Activated CD4-positive, CD25-positive, alpha-beta regulatory T cell treated with anti-CD3 and anti-CD28 coated beads, Interleukin-2, amount 50 U/mL, for 16 hours (primary cell): Measurements from ENCODE around the gene EFNA3.

Experiments
- DNase-seq: peaks from one replicate; pipeline ENCODE4 v3.0.0-alpha.2; 2020; ENCODE audit warnings: low read depth, low spot score

The EFNA3 gene

DNA sequence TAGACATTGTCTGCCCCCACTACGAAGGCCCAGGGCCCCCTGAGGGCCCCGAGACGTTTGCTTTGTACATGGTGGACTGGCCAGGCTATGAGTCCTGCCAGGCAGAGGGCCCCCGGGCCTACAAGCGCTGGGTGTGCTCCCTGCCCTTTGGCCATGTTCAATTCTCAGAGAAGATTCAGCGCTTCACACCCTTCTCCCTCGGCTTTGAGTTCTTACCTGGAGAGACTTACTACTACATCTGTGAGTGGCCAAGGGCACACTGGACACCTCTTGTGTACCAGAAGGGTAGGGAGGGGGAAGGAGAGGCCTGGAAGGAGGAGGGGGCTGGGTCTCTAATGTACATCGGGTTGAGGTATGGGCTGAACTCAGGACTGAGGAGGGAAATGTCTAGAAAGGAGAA, 11.9 kb upstream of the EFNA3 start:
- no peak for DNase-seq

DNA sequence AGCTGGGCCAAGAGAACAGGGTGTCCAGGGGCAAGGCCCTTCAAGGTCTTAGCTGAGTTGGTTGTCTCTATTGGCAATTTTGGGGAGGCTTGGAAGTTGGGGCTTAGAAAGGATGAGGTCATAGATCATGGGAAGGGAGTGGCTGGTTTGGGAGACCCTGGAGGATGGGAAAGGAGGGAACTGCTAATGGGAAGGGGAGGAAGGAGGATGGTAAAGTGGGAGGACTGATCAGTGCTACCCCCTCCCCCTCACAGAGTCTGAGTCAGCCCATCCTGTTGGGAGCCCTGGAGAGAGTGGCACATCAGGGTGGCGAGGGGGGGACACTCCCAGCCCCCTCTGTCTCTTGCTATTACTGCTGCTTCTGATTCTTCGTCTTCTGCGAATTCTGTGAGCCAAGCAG, 10.0 kb upstream of the EFNA3 start:
- DNase-seq = no peak

GRCh38 chr1:155069551-155070157, 9.0 kb upstream of the EFNA3 start:
- no peak for DNase-seq

DNA sequence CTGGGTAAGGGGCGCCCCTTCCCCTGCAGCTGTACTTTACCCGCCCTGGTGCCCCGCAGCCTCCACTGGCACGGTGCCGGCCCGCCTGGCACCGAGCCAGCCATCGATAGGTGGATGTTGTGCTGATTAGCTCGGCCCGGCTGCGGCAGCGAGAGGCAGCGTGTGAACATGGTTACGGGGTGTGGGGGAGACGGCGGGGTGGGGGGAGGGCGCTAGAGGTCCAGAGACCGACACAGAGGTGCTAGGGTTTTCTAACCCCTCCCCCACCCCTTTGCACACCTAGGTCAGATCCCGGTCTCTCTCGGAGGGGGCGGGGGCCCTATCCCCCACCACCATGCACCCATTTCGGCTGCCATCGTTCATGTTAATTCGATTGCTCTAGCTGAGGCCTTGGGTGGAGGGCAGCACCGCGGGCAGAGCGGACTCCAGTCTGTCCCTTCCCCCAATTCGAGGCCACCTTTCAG, 8.4 kb upstream of the EFNA3 start:
- no peak for DNase-seq

DNA sequence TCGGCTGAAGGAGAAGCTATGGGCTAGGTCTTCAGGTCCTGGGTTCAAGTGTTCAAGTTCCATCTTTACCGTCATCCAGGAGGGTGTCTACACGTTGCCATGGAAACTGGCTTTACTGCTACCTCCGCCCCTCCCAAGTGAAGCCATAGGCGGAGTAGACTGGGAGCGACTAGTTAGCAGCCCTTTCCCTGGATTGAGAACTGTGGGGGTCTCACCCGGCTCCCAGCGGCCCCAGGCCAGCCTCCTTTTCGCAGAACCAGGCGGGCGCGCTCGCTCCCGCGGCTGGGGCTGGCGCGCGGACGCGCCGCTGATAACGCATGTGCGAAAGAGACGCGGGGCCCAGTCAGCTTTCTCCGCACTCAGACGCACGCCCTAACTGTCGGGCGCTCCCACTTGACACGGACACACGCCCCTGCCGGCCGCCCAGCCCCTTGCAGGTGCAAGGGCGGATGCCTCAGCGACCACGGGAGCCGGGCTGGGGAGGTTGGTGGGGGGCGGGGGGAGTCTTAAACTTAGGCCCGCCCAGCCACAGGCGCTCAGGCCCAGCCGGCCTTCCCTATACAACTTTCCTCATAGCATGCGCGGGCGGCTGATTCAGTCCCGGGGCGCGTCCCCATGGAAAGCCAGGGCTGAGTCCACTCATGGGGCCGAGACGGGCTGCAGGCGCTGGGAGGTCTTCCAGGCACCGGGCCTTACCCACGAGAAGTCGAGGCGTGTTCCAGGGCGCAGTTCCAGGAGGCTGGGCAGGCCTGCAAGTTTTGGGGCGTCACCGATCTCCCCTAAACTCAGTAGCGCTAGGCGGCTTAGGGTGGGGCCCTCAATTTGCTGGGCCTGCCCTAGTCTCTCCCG, 7.7 kb upstream of the EFNA3 start:
- DNase-seq = peak; percentile 40

DNA sequence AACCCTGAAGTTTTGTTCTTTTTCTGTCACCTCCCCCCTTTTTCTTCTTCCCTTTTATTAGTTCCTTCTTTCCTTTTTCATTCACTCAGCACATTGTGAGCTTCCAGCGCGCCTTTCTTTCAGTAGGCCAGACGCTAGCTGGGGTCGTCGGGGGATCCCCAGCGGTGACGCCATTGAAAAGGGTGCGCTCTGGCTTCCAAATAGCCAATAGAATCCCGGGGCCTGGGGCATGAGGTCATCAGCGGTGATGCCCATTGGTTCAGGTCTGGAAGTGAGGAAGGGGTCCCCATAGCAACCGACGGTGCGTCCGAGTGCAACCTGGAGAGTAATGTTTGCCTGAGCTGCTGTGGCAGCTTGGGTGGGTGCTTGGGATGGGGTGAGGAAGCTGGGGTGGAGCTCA, 6.9 kb upstream of the EFNA3 start:
- DNase-seq = no peak

DNA sequence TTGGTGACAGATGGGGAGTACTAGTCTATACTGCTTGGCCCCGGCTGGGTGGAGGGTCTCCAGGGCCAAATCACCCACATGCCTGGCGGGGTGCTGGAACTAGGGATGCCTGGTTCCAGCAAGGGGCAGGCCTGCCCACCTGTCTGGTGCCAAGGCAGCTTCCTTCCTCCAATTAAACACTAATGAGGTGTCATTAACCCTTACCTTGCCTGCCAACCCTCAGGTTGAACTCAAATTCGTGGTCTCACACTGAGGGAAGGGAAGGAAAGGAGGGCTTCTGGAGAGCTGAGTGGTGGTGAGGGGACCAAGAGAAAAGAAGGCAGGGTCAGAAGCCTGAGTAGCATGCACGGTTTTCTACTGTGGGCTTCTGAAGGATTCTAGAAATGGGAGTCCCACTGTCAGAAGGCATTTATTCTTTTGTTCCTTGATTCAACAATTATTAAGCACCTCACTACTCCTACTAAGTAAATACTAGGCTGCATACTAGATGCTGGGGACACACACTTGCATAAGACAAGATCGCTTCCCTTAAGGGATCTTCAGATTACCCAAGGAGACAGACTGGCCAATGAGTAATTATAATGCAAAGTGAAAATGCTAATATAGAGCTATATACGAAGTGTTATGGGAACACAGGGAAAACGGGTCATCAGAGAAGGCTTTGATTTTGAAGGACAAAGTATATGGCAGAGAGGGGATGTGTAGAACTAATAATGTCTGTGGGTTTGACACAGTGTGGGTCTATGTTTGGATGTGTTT, 5.9 kb upstream of the EFNA3 start:
- no peak for DNase-seq

DNA sequence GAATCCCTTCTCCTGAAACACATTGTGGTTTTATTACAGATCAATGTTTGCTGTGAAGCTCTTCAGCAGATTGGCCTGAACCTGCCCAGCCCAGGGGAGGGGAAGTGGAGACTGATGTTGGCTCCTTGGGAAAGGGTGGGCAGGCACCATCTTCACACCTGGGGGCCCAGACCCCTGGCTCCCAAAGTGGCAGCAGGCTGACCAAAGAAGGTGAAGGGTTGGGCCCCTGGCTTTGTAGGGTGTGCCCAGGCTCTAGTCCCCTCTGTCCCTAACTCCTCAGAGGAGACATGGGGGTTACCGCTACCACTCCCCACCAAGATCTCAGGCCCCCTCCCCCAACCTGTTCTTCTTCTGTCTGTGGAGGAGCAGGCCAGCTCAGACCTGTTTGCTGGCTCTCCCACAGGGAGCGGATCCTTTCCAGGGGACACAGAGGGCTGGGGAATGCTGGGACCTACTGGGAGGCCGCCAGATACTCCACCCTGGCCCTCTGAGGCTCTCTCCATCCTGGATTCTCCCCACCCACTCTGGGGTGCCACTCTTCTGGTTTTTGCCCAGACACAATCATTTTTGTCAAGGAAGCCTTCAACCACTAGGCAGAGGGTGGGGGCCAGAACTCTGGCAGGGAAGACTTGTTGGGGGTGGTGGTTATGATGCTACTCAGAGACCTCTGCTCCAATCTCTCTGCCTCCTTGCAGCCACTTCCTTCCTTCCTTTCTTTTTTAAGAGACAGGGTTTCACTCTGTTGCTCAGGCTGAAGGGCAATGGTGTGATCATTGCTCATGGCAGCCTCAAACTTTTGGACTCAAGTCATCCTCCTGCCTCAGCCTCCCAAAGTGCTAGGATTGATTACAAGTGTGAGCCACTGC, 5.0 kb upstream of the EFNA3 start:
- DNase-seq = no peak

DNA sequence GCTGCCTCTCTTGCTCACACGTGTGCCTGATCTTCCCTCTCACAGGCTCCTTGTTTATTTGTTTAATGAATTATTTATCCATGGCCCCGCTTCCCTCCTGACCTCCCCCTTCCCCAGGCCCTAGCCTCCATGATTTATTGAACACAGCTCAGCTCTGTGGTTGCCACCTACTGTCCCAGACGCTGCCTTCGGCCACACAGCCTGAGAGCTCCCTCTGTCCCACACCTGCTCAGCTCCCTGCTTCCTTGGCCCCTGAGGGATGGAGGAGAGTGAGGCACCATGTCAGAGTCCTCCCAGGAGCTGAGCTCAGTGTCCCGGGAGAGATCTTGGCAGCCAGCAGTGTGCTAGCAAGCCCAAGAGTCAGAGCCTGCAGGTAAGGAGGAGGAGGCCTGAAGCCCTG, 3.1 kb upstream of the EFNA3 start:
- DNase-seq = no peak

- DNase-seq = no peak
Observed at GRCh38 chr1:155076371-155076770, 2.3 kb upstream of the EFNA3 start.

DNA sequence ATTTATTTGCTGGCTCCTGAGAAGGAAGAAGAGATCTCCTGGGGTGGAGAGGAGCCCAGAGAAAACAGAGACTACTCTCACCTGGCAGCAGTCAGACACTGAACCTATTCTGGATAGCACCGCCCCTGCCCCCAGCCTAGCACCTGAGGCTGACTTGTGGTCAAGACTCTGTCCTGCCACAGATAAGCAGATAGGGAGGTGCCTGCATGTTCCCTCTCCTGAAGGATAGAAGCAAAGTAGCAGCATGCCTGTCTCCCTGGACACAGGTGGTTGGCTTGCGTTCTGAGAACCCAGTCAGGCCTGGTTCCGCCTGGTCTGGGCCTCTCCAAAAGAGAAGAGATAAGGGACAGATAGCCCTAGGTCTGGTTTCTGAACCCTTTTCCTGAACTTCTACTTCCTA, 1.3 kb upstream of the EFNA3 start:
- DNase-seq = no peak

- DNase-seq = no peak
Observed at GRCh38 chr1:155077758-155078445, 735 bp upstream of the EFNA3 start.

DNA sequence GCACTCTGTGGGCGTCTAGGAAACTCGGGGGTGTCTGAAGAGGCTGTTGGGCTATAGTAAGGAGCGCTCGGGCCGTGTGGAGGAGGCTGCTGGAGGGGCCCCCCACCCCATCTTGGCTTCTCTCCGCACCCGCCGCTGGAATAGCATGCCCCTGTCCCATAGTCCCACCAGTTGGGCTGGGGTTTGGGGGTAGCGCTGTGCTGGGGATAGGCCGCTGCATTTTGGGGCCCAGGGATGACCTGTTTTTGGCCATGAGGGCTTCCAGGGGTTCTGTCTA, 511 bp downstream of the EFNA3 start:
- DNase-seq = no peak

DNA sequence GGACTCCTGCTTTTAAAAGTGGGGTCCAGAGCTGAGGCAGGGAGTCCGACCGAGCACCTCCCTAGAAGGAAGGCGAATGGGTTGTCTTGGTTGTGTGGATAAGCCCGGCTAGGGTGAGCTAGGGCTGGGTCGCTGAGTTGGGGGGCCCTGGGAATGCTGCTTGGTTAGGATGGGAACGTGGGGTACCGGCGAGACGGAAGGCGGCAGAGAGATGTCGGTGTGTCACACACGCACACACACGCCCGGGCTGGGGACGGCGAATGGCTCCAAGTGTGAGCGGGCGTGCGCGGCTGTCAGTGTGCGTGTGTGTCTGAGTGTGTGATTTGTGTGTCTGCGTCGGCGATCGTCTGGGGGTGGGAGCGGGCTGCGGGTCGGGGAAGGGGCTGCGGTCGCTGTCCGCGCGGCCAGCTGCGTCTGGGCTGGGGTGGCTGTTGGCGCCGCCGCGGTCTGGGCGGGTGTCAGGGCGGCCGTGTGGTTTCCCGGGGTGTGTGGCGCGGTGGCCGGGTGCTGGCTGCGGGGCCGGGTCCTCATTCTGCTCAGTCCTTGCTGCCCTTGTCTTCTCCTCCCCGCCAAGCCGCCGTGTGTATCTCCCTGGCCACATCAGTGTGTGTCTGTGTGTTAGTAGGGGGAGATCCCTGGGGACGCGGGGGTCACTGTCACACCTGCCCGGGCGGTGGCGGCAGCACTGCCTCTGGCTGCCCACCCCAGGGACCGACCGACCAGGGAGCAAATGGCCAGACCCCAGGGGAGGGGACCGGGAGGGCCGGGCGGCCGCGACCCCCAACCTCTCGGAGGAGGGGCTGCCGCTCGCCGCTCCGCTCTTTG, 1.1 kb downstream of the EFNA3 start:
- DNase-seq = no peak

DNA sequence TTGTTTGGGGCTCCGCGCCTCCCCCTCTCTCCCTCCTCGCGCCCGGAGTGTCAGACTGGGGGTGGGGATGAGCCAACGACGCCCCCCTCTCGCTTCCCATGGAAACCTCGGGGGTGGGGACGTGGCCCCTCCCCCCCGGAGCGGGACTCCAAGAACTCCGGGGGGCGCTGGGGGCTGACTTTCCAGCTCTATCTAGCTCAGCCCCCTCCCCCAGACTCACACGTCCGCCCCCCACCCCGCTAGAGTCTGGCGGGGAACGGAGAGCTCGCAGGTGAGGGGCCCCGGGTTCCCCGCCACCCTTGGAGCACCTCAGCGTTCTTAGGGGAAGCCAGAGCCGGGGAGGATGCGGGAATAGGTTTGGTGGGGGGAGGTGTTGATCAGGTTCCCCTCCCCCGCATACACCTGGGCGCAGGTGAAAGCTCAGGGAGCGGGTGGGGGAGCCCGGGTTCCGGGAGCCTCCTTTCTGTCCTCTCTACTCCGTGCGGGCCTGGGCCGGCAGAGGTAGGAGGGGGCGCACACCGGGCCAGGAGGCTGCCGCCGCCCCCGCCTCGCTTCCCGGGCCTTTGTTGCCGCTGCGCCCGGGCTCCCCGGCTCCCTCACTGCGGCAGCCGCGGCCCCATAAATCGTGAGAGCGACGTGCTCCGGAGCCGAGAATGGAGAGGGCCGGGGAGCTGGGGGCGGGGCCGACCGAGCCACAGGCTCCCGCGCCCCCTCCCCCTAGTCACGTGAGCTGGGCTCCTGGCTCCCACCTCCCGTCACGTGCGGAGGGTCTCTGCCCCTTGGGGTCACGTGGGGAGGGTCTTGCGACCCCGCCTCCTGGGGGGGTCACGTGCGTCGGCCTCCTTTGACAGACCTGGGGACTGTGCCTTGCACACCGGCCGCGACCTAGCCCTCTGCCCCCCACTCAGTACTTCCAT, 1.9 kb downstream of the EFNA3 start:
- no peak for DNase-seq

- no peak for DNase-seq
Observed at GRCh38 chr1:155081472-155082300, 3.0 kb downstream of the EFNA3 start.

DNA sequence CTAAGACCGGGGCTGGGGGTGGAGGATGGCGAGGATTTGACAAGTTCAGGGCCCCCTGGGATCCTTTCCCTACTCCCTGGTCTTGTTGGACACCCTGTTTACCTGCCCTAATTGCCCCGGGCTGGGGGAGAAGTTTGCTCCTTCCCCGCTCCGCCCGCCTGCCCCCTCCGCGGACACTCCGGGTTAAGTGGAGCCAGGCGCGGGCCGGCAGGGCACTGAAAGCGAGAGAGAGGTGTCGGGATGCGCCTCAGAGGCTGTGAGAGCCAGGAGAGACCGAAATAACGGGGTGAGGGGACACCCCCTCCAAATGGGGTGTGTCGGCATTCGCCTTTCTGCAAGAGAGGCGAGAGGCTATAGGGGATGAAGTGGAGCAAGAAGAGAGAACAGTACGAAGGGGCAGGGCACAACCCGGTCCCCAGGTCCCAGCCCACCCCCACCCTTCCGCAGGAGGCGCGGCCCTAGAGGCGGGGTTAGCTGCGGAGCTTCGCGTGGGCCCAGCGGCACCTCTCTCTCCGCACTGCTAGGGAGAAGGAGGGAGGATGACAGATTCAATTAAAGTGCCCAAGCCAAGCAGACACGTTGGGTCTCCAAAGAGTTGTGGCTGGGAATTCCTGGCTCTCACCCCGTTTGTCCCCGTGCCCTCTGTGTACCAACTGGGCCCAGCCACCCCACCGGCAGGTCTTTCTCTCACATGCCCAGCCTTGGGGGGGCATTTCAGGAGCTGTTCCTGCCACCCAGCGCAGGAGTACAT, 3.8 kb downstream of the EFNA3 start:
- DNase-seq = no peak
